ENCODE data around the gene RBM15B. TPM values are rescaled to one million over a fixed set of nuclear protein-coding genes. Genes with fewer than 3 reads are reported as not detected.

Gene RBM15B
- total RNA-seq, 1 experiment from 2014 or later, result 61.1 TPM

DNA sequence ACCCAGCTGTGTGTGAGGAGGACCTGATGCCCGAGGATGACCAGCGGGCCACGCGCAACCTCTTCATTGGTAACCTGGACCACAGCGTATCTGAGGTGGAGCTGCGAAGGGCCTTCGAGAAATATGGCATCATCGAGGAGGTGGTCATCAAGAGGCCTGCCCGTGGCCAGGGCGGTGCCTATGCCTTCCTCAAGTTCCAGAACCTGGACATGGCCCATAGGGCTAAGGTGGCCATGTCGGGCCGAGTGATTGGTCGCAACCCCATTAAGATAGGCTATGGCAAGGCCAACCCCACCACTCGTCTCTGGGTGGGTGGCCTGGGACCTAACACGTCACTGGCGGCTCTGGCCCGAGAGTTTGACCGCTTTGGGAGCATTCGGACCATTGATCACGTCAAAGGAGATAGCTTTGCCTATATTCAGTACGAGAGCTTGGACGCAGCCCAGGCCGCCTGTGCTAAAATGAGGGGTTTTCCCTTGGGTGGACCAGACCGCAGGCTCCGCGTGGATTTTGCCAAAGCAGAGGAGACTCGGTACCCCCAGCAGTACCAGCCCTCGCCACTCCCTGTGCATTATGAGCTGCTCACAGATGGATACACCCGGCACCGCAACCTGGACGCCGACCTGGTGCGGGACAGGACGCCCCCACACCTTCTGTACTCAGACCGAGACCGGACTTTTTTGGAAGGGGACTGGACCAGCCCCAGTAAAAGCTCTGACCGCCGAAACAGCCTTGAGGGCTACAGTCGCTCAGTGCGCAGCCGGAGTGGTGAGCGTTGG, 1.5 kb downstream of the RBM15B start:
- no peak for DNase-seq
- Mint-ChIP-seq H3K36me3 (ENCODE audit: insufficient read depth in 1 of 3, low read depth in 3 of 3) (peaks cover 59 to 87% (median 74%) of the 10 kb centered on the region in 3 experiments), H3K27ac (peak overlapping the region in 1 of 3 experiments; percentile 77; a peak in 2 of 7 replicates), H3K27me3 (ENCODE audit: low read depth) (no peaks in the 10 kb centered on the region; the same call in 1 of the 2 replicates), H3K4me1 (peaks cover 46 to 58% of the 10 kb centered on the region in 2 experiments), H3K4me3 (peak overlapping the region; percentile 80 to 86), H3K9me3 (peaks cover 8 to 9% of the 10 kb centered on the region in 2 experiments; a peak in 4 of 5 replicates)
- no peak overlapping the region for H3T11ph ChIP-seq (ENCODE audit: low read length)
- H2AFZ ChIP-seq (ENCODE audit: low read length), result no peak overlapping the region
- no peak overlapping the region for H2BK5ac ChIP-seq (ENCODE audit: insufficient read length, low read length)
- no peaks in the 10 kb centered on the region for H3K23me2 ChIP-seq (ENCODE audit: insufficient read length, low read depth, low read length, poor library complexity, severe bottlenecking)
- no peak overlapping the region for H4K5ac ChIP-seq (ENCODE audit: insufficient read length, low read depth, low read length)
- H3K23ac ChIP-seq (ENCODE audit: insufficient read length, low read depth, low read length), result no peak overlapping the region
- peak overlapping the region; percentile 72 for H3K9ac ChIP-seq (ENCODE audit: extremely low read depth, insufficient read length, low read length)
- no peaks in the 10 kb centered on the region for H3K27me3 ChIP-seq (ENCODE audit: insufficient read depth, low read length)
- H3K4me1 ChIP-seq (ENCODE audit: insufficient read depth, low read length), result no peaks in the 10 kb centered on the region
- H2BK15ac ChIP-seq (ENCODE audit: low read depth, low read length), result no peak overlapping the region
- H4K8ac ChIP-seq (replicated peaks; ENCODE audit: insufficient read length, low read depth, low read length), result no peak overlapping the region
- 0 out of 2 replicates have a peak overlapping the region, but pooled peaks have one; percentile 75 for H3K14ac ChIP-seq (ENCODE audit: insufficient read depth, low read length)
- no peak overlapping the region for H3K18ac ChIP-seq (ENCODE audit: insufficient read length, low read depth, low read length)
- H3K4me2 ChIP-seq (ENCODE audit: insufficient read depth, insufficient read length, low read length), result peak overlapping the region; percentile 24
- H3K56ac ChIP-seq (ENCODE audit: insufficient read length, low read depth, low read length), result no peak overlapping the region
- H2AK5ac ChIP-seq (ENCODE audit: insufficient read length, low read length), result no peak overlapping the region
- H3K27ac ChIP-seq (ENCODE audit: insufficient read length, low read depth, low read length), result no peak overlapping the region
- H3K4ac ChIP-seq (ENCODE audit: low read depth, low read length), result no peak overlapping the region
- H3K9me3 ChIP-seq (ENCODE audit: control insufficient read depth, low read depth, low read length), result no peaks in the 10 kb centered on the region
- no peak overlapping the region for H2BK120ac ChIP-seq (ENCODE audit: low read depth, low read length, poor library complexity, severe bottlenecking)
- no peak overlapping the region for H2BK12ac ChIP-seq (ENCODE audit: insufficient read length, low read depth, low read length)
- TF ChIP-seq, protein P1, sequence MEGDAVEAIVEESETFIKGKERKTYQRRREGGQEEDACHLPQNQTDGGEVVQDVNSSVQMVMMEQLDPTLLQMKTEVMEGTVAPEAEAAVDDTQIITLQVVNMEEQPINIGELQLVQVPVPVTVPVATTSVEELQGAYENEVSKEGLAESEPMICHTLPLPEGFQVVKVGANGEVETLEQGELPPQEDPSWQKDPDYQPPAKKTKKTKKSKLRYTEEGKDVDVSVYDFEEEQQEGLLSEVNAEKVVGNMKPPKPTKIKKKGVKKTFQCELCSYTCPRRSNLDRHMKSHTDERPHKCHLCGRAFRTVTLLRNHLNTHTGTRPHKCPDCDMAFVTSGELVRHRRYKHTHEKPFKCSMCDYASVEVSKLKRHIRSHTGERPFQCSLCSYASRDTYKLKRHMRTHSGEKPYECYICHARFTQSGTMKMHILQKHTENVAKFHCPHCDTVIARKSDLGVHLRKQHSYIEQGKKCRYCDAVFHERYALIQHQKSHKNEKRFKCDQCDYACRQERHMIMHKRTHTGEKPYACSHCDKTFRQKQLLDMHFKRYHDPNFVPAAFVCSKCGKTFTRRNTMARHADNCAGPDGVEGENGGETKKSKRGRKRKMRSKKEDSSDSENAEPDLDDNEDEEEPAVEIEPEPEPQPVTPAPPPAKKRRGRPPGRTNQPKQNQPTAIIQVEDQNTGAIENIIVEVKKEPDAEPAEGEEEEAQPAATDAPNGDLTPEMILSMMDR (conservative IDR thresholded peaks at IDR 0.05), result no peak
- H4K20me1 ChIP-seq (ENCODE audit: control insufficient read depth, insufficient read depth, insufficient read length), result no peaks in the 10 kb centered on the region
- no CpG with 5 or more reads among the region's 42 CpGs for WGBS (ENCODE audit: extremely low coverage, insufficient read length, low lambda C conversion rate)
- peaks cover 11% of the 10 kb centered on the region for H3K79me1 ChIP-seq (ENCODE audit: insufficient read depth, low read depth, low read length, poor library complexity, severe bottlenecking)
- peaks cover 20% of the 10 kb centered on the region; the same call in 1 of the 2 replicates for H3K79me2 ChIP-seq (ENCODE audit: insufficient read depth, low read length)
- H2BK20ac ChIP-seq (ENCODE audit: low read depth, low read length, poor library complexity, severe bottlenecking), result no peak overlapping the region
- H4K91ac ChIP-seq (ENCODE audit: insufficient read length, low read depth, low read length), result no peak overlapping the region
